Measurements from ENCODE around the gene LANCL1.

The LANCL1 gene

GRCh38 chr2:210503725-210504191 lies 27.2 kb upstream of the LANCL1 start:
- Histone ChIP-seq H3K36me3 (ENCODE audit: control insufficient read depth in 2 of 2, insufficient read depth in 1 of 2, low read length in 2 of 2) (no peaks in the 10 kb centered on the region), H3K4me3 (ENCODE audit: low read depth, low read length) (no peak overlapping the region), H3K9me3 (ENCODE audit: control insufficient read depth, insufficient read depth, low read depth, low read length) (no peaks in the 10 kb centered on the region), H3K27ac (ENCODE audit: extremely low read depth, low read depth, low read length) (no peak overlapping the region), H3K4me1 (ENCODE audit: control insufficient read depth, insufficient read depth, low read length) (no peaks in the 10 kb centered on the region)
- CTCF ChIA-PET = interaction anchor here (0.5 to 1.9 kb wide), 28 partner anchors 8 to 251 kb away, joined by 3 to 11 read pairs (median 4); no protein-coding TSS in a partner anchor
- TF ChIP-seq ZNF248 (tag by site-specific recombination; IDR thresholded peaks at IDR 0.05) (no peak), ZNF366 (tag by site-specific recombination; conservative IDR thresholded peaks at IDR 0.05) (no peak), HIC1 (tag by site-specific recombination; IDR thresholded peaks at IDR 0.05) (no peak), CTCF (tag by site-specific recombination; IDR thresholded peaks at IDR 0.05) (no peak), ZNF747 (tag by site-specific recombination; IDR thresholded peaks at IDR 0.05) (no peak), ZNF324 (tag by site-specific recombination; IDR thresholded peaks at IDR 0.05) (no peak), ZNF48 (tag by site-specific recombination; IDR thresholded peaks at IDR 0.05) (no peak), ZBTB48 (tag by site-specific recombination; IDR thresholded peaks at IDR 0.05) (no peak), ZNF560 (tag by site-specific recombination; IDR thresholded peaks at IDR 0.05; ENCODE audit: borderline replicate concordance) (no peak), IKZF3 (tag by site-specific recombination; IDR thresholded peaks at IDR 0.05) (no peak)
- TF ChIP-seq, protein P1, sequence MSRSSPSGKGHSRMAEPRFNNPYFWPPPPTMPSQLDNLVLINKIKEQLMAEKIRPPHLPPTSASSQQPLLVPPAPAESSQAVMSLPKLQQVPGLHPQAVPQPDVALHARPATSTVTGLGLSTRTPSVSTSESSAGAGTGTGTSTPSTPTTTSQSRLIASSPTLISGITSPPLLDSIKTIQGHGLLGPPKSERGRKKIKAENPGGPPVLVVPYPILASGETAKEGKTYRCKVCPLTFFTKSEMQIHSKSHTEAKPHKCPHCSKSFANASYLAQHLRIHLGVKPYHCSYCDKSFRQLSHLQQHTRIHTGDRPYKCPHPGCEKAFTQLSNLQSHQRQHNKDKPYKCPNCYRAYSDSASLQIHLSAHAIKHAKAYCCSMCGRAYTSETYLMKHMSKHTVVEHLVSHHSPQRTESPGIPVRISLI (tag by site-specific recombination; IDR thresholded peaks at IDR 0.05) = no peak
- POLR2A ChIA-PET = no interaction called here

DNA sequence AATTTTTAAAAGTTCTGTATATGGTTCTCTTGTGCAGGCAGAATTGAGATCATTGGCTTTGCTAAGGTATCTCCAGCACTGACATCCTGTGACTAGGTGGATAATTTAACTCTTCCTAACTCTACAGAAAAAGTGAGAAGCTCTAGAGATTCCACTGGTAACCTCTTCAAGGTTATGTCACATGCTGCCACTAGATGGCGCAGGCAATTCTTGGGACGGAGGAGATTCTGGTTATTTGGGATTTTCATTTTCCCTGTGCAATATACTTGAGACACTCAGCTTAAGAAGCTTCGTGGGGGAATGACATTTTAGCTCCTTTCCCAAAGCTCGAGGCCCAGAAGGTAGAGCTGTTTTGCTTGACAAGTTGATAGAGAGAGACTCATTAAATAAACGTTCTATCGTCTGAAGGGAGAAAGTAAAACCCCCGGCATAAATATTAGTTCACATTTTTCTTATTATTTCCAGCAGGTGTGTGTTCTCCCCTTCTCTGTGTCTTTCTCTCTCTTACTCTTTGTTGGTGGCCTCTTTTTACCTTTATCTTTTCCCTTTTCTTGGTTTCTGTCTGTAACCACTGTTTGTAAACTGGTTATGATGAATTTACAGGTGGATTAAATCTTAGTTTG lies 26.6 kb upstream of the LANCL1 start:
- ChIA-PET CTCF (interaction anchor here (0.5 to 1.9 kb wide), 33 partner anchors 9 to 590 kb away, joined by 3 to 11 read pairs (median 4); partner anchors contain the start of gene LANCL1), POLR2A (no interaction called here)
- Histone ChIP-seq H3K36me3 (ENCODE audit: control insufficient read depth in 2 of 2, insufficient read depth in 1 of 2, low read length in 2 of 2) (no peaks in the 10 kb centered on the region), H3K4me1 (ENCODE audit: control insufficient read depth, insufficient read depth, low read length) (no peaks in the 10 kb centered on the region), H3K4me3 (ENCODE audit: low read depth, low read length) (no peak overlapping the region), H3K27ac (ENCODE audit: extremely low read depth, low read depth, low read length) (no peak overlapping the region), H3K9me3 (ENCODE audit: control insufficient read depth, insufficient read depth, low read depth, low read length) (no peaks in the 10 kb centered on the region)
- no peak for TF ChIP-seq GFI1B (tag by site-specific recombination; IDR thresholded peaks at IDR 0.05)
- TF ChIP-seq ZNF654 (tag by site-specific recombination; IDR thresholded peaks at IDR 0.05; ENCODE audit: low read depth) = peak; percentile 29
- no peak for TF ChIP-seq ZNF664 (tag by site-specific recombination; IDR thresholded peaks at IDR 0.05)
- no peak for TF ChIP-seq ZNF830 (tag by site-specific recombination; IDR thresholded peaks at IDR 0.05; ENCODE audit: low read depth)

DNA sequence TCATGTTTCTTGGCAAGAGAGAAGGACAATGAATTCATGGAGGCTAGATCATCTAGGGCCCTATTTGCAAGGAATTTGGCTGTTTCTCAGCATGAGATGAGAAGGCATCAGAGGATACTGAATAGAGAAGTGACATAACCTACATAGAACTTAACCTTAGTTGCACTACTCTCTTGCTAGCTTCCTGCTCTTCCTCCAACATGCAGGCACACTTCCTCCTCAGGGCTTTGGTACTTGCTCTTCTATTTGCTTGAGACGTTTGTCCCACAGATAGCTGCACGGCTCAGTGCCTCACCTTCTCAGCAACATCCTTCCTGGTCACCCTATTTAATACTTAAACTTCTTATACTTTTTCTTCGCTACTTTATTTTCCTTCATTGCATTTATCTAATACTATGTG lies 20.0 kb upstream of the LANCL1 start:
- ChIA-PET POLR2A (no interaction called here), CTCF (interaction anchor here (1.1 kb wide), 1 partner anchor 17 kb away, joined by 3 read pairs; no protein-coding TSS in a partner anchor)
- H3K9me3 ChIP-seq (ENCODE audit: control insufficient read depth, insufficient read depth, low read depth, low read length) = no peaks in the 10 kb centered on the region
- H3K4me3 ChIP-seq (ENCODE audit: low read depth, low read length) = no peak overlapping the region
- H3K36me3 ChIP-seq (ENCODE audit: control insufficient read depth in 2 of 2, insufficient read depth in 1 of 2, low read length in 2 of 2) = no peaks in the 10 kb centered on the region
- no peaks in the 10 kb centered on the region for H3K4me1 ChIP-seq (ENCODE audit: control insufficient read depth, insufficient read depth, low read length)
- H3K27ac ChIP-seq (ENCODE audit: extremely low read depth, low read depth, low read length) = no peak overlapping the region
- TF ChIP-seq ZNF274 (IDR thresholded peaks at IDR 0.05; ENCODE audit: low read length) (no peak), ZNF274 (tag by site-specific recombination; IDR thresholded peaks at IDR 0.05; ENCODE audit: borderline replicate concordance) (no peak), ZNF202 (tag by site-specific recombination; IDR thresholded peaks at IDR 0.05; ENCODE audit: borderline replicate concordance) (no peak), ZNF670 (tag by site-specific recombination; IDR thresholded peaks at IDR 0.05; ENCODE audit: low read depth) (no peak), ZNF677 (tag by site-specific recombination; IDR thresholded peaks at IDR 0.05) (no peak), SETDB1 (IDR thresholded peaks at IDR 0.05; ENCODE audit: insufficient read length, low read length) (no peak)
- TF ChIP-seq, protein P2, sequence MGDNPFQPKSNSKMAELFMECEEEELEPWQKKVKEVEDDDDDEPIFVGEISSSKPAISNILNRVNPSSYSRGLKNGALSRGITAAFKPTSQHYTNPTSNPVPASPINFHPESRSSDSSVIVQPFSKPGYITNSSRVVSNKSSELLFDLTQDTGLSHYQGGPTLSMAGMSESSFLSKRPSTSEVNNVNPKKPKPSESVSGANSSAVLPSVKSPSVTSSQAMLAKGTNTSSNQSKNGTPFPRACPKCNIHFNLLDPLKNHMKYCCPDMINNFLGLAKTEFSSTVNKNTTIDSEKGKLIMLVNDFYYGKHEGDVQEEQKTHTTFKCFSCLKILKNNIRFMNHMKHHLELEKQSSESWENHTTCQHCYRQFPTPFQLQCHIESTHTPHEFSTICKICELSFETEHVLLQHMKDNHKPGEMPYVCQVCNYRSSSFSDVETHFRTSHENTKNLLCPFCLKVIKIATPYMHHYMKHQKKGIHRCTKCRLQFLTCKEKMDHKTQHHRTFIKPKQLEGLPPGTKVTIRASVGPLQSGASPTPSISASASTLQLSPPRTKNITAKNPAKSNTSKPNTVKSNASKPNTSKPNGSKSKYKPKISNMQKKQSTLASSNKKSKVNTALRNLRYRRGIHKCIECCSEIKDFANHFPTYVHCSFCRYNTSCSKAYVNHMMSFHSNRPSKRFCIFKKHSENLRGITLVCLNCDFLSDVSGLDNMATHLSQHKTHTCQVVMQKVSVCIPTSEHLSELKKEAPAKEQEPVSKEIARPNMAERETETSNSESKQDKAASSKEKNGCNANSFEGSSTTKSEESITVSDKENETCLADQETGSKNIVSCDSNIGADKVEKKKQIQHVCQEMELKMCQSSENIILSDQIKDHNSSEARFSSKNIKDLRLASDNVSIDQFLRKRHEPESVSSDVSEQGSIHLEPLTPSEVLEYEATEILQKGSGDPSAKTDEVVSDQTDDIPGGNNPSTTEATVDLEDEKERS (tag by site-specific recombination; IDR thresholded peaks at IDR 0.05) = no peak
- TF ChIP-seq, protein P3, sequence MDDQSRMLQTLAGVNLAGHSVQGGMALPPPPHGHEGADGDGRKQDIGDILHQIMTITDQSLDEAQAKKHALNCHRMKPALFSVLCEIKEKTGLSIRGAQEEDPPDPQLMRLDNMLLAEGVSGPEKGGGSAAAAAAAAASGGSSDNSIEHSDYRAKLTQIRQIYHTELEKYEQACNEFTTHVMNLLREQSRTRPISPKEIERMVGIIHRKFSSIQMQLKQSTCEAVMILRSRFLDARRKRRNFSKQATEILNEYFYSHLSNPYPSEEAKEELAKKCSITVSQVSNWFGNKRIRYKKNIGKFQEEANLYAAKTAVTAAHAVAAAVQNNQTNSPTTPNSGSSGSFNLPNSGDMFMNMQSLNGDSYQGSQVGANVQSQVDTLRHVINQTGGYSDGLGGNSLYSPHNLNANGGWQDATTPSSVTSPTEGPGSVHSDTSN (CRISPR knock-in tag; IDR thresholded peaks at IDR 0.05) = no peak
